Adrenal gland (tissue), 5 donors: ENCODE data around the gene CARMIL3.

Experiments used
- POLR2A ChIP-seq, 2 donors: fragments of 450-650 bp; IDR thresholded peaks; one replicate each; pipeline ENCODE4 v1.6.1; 2017; ENCODE audit warnings: antibody characterized with exemption in 2 of 2, mild to moderate bottlenecking in 2 of 2, moderate library complexity in 1 of 2
- TF ChIP-seq, protein P1 (sequence below), 6 experiments: fragments of 450-650 bp in 4 of 6; fragments of 200-600 bp in 2 of 6; sonication (generic) in 1 of 6; IDR thresholded peaks; 1 replicate in 5 of 6; 2 replicates in 1 of 6; pipeline versions ENCODE4 v1.5.1 to v1.8.0; 2016 to 2021; ENCODE audit warnings: antibody characterized with exemption in 6 of 6, mild to moderate bottlenecking in 2 of 6, moderate library complexity in 1 of 6
- donor health status: DM: no; HTN: no; CAD: no.

DNA sequence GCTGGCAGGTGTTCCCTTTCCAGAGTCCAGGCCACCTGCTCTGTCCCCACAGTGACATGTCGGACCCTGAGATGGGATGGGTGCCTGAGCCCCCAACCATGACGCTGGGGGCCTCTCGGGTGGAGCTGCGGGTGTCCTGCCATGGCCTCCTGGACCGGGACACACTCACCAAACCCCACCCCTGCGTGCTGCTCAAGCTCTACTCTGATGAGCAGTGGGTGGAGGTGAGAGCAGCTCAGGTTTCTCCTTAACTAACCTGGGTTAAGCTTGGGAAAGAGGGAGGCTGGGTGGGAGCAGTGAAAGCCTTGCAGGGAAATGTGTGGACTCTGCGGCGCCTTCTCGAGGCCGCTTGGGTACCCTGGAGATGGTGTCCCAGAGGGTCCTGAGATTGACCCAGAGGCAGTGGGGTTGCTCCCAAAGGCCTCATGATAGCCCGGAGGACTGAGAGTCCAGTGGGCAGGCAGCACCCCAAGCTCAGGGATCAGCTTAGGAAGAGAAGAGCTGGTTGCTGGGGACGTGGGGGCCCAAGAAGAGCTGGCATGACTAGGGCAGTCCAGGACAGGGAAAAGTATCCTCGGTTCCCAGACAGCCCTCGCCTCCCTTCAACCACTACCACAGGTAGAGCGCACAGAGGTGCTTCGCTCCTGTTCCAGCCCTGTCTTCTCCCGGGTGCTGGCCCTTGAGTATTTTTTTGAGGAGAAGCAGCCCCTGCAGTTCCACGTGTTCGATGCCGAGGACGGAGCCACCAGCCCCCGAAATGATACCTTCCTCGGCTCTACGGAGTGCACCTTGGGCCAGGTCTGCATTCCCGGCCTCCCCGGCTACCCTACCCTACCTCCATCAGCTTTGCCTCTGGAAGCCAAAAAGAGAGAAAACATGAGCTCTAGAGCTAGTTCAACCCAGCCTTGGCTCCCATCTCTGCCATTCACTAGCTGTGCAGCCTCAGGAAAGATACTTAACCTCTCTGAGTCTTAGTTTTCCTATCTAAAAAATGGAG, 21.4 kb downstream of the CARMIL3 start:
- TF ChIP-seq, protein P1, sequence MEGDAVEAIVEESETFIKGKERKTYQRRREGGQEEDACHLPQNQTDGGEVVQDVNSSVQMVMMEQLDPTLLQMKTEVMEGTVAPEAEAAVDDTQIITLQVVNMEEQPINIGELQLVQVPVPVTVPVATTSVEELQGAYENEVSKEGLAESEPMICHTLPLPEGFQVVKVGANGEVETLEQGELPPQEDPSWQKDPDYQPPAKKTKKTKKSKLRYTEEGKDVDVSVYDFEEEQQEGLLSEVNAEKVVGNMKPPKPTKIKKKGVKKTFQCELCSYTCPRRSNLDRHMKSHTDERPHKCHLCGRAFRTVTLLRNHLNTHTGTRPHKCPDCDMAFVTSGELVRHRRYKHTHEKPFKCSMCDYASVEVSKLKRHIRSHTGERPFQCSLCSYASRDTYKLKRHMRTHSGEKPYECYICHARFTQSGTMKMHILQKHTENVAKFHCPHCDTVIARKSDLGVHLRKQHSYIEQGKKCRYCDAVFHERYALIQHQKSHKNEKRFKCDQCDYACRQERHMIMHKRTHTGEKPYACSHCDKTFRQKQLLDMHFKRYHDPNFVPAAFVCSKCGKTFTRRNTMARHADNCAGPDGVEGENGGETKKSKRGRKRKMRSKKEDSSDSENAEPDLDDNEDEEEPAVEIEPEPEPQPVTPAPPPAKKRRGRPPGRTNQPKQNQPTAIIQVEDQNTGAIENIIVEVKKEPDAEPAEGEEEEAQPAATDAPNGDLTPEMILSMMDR (IDR thresholded peaks at IDR 0.05), result no peak
- no peak for TF ChIP-seq POLR2A (IDR thresholded peaks at IDR 0.05)
